ENCODE data around the gene SRP68.
A peak's percentile ranks its signal among the peaks of the same experiment; 100 is the strongest.

SRP68 gene

DNA sequence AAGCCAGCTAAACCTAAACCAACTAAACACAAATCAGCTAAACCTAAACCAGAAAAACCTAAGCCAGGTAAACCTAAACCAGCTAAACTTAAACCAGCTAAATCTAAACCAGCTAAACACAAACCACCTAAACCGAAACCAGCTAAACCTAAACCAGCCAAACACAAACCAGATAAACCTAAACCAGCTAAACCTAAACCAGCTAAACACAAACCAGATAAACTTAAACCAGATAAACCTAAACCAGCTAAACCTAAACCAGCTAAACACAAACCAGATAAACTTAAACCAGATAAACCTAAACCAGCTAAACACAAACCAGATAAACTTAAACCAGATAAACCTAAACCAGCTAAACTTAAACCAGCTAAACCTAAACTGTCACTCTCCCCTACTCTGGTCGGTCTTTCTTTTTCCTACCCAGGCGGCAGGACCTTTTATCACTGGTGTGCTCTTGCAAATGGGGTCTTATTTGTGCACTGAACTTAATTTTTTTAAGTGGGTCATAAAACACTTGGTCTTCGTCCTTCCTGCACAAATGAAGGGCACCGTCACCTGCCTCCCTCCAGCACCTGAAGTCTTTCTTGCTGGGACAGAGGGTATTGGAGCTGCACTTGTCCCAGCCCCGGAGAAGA is 52.4 kb downstream of the SRP68 start:
- ChIA-PET CTCF (interaction anchor here (0.6 to 13.9 kb wide), 12 partner anchors 9 to 122 kb away, joined by 3 to 183 read pairs (median 4); partner anchors contain the start of gene CDK3), POLR2A (interaction anchor here (0.9 kb wide), 1 partner anchor 63 kb away, joined by 3 read pairs; no protein-coding TSS in a partner anchor)
- Histone ChIP-seq H3K36me3 (ENCODE audit: control insufficient read depth in 4 of 4, insufficient read depth in 4 of 4, low read length in 3 of 4) (peaks cover 0 to 3% (median 1%) of the 10 kb centered on the region in 4 experiments), H3K4me3 (ENCODE audit: control insufficient read depth in 1 of 7, extremely low read depth in 1 of 7, insufficient read depth in 4 of 7, low read depth in 2 of 7, low read length in 6 of 7) (no peak overlapping the region), H3K9me3 (ENCODE audit: control extremely low read depth in 1 of 5, control insufficient read depth in 4 of 5, insufficient read depth in 2 of 5, low read depth in 1 of 5, low read length in 4 of 5) (no peaks in the 10 kb centered on the region), H3K4me1 (ENCODE audit: control extremely low read depth in 1 of 4, control insufficient read depth in 4 of 4, insufficient read depth in 4 of 4, low read length in 3 of 4) (peaks cover 0 to 5% (median 0%) of the 10 kb centered on the region in 4 experiments), H3K27me3 (replicated peaks in 2 of 5; ENCODE audit: control insufficient read depth in 4 of 5, insufficient read depth in 5 of 5, low read length in 4 of 5) (no peaks in the 10 kb centered on the region), H3K27ac (ENCODE audit: insufficient read depth in 1 of 2, low read depth in 1 of 2, low read length in 2 of 2, poor library complexity in 1 of 2, severe bottlenecking in 2 of 2) (no peak overlapping the region)
- no peak for DNase-seq
- WGBS (ENCODE audit: insufficient coverage), result 93% methylated on average over 5 of the region's 6 CpGs

DNA sequence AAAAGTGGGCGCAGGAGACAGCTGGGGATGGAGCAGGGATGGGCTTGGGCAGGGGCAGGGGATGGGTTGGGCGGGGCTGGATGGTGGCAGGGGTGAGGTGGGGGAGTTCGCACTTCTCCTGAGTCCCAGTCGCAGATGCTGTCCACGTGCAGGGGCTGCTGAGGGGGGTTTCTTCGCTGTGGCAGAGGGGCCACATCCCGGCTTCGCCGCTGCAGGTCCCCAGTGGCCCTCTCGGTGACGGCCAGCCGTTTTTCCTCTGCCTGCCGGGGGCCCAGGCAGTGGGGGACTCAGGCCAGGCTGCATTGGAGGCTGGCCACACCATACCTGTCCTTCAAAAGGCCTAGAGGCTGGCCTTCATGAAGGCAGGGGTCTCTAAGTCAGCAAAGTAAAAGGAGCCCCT is 53.5 kb downstream of the SRP68 start:
- Histone ChIP-seq H3K4me1 (ENCODE audit: control extremely low read depth in 1 of 4, control insufficient read depth in 4 of 4, insufficient read depth in 4 of 4, low read length in 3 of 4) (peaks cover 0 to 9% (median 3%) of the 10 kb centered on the region in 4 experiments), H3K36me3 (ENCODE audit: control insufficient read depth in 4 of 4, insufficient read depth in 4 of 4, low read length in 3 of 4) (peaks cover 0 to 3% (median 1%) of the 10 kb centered on the region in 4 experiments), H3K27ac (ENCODE audit: insufficient read depth in 1 of 2, low read depth in 1 of 2, low read length in 2 of 2, poor library complexity in 1 of 2, severe bottlenecking in 2 of 2) (no peak overlapping the region), H3K4me3 (ENCODE audit: control insufficient read depth in 1 of 7, extremely low read depth in 1 of 7, insufficient read depth in 4 of 7, low read depth in 2 of 7, low read length in 6 of 7) (no peak overlapping the region), H3K27me3 (replicated peaks in 2 of 5; ENCODE audit: control insufficient read depth in 4 of 5, insufficient read depth in 5 of 5, low read length in 4 of 5) (no peaks in the 10 kb centered on the region), H3K9me3 (ENCODE audit: control extremely low read depth in 1 of 5, control insufficient read depth in 4 of 5, insufficient read depth in 2 of 5, low read depth in 1 of 5, low read length in 4 of 5) (no peaks in the 10 kb centered on the region)
- DNase-seq, result no peak
- 99% methylated on average over 12 of the region's 13 CpGs for WGBS (ENCODE audit: insufficient coverage)
- CTCF ChIA-PET, result interaction anchor here (0.9 to 13.9 kb wide), 6 partner anchors 11 to 188 kb away, joined by 3 to 183 read pairs (median 10); partner anchors contain the start of gene CDK3
- POLR2A ChIA-PET, result no interaction called here

DNA sequence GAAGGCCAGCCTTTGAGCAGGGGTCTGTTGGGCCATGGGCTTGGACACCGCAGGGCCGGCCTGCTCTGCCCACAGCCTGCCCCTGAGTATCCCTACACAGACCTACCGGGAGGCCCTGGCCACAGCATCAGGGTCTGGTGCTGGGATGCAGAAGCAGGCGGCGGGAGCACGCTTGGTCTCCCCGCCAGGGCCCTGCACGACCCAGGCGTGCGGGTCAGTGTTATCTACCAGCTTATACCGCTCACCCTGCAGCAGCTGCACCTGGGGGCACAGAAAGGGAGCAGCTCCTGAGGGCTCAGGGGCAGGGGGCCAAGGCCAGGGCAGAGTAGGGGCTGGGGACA is 54.0 kb downstream of the SRP68 start:
- WGBS (ENCODE audit: insufficient coverage), result 84% methylated on average over 10 of the region's 11 CpGs

DNA sequence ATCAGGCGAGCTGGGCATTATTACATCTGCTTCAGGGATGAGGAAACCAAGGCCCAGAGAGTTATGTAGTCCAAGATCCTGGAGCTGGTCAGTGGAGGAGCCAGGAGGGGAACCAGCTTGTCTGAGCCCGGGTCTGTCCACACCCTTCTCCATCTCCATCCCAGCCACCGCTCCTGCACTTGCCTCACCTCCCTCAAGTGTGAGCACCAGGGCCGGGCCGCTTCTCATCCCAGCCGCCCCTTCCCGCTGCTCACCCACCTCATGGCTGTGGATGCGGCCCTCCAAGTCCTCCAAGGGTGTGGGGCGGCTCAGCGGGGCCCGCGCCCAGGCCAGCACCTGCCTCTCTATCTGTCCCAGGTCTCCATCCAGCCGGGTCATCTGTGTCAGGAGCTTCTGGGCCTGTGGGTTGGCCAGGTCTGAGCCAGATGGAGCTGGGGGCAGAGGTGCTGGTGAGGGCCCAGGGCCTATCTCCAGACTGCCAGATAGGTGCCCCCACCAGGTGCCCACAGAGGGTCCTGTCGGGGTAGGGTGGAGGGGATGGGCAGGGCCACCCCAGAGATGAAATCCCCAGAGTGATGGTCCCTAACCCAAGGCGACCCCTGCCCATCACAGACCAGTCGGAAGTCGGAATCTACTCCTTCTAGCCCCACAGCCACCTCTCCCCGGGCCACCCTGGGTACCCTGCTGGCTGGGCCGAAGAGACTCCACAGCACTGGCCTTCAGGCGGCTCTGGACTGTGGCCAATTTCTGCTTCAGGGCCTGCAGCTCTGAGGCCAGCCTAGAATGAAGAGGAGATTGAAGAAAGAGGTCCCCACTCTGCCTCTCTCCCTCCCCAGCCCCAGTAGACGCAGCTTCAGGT is 54.6 kb downstream of the SRP68 start:
- POLR2A ChIA-PET, result no interaction called here
- no peaks in the 10 kb centered on the region for H3K9me3 ChIP-seq (ENCODE audit: control extremely low read depth in 1 of 5, control insufficient read depth in 4 of 5, insufficient read depth in 2 of 5, low read depth in 1 of 5, low read length in 4 of 5)
- CTCF ChIA-PET, result interaction anchor here (1.9 to 13.9 kb wide), 4 partner anchors 15 to 39 kb away, joined by 4 to 183 read pairs (median 38); partner anchors contain the start of gene CDK3

More for the DNA sequence above, 54.0 kb downstream of the SRP68 start:
- Histone ChIP-seq H3K27ac (ENCODE audit: insufficient read depth in 1 of 2, low read depth in 1 of 2, low read length in 2 of 2, poor library complexity in 1 of 2, severe bottlenecking in 2 of 2) (no peak overlapping the region), H3K9me3 (ENCODE audit: control extremely low read depth in 1 of 5, control insufficient read depth in 4 of 5, insufficient read depth in 2 of 5, low read depth in 1 of 5, low read length in 4 of 5) (no peaks in the 10 kb centered on the region), H3K27me3 (replicated peaks in 2 of 5; ENCODE audit: control insufficient read depth in 4 of 5, insufficient read depth in 5 of 5, low read length in 4 of 5) (no peaks in the 10 kb centered on the region), H3K36me3 (ENCODE audit: control insufficient read depth in 4 of 4, insufficient read depth in 4 of 4, low read length in 3 of 4) (peaks cover 0 to 3% (median 1%) of the 10 kb centered on the region in 4 experiments), H3K4me3 (ENCODE audit: control insufficient read depth in 1 of 7, extremely low read depth in 1 of 7, insufficient read depth in 4 of 7, low read depth in 2 of 7, low read length in 6 of 7) (no peak overlapping the region), H3K4me1 (ENCODE audit: control extremely low read depth in 1 of 4, control insufficient read depth in 4 of 4, insufficient read depth in 4 of 4, low read length in 3 of 4) (peaks cover 0 to 10% (median 3%) of the 10 kb centered on the region in 4 experiments)
- POLR2A ChIA-PET, result no interaction called here
- DNase-seq, result no peak
- CTCF ChIA-PET, result interaction anchor here (1.9 to 13.9 kb wide), 4 partner anchors 15 to 38 kb away, joined by 4 to 183 read pairs (median 38); partner anchors contain the start of gene CDK3

DNA sequence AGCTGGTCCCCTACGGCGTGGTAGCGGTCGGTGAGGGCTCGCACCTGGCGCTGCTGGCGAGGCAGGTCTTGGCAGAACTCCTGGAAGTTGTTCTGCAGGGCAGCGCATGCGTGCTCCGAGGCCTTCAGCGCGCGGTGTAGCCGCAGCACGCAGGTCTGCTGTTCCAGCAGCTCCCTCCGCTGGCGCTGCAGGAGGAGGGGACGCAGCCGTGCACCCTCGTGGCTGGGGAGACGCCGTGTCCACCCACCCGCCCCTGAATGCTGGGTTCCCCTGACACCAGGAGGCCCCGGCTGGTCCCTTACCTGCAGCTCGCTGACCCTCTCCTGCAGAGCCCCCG is 57.4 kb downstream of the SRP68 start:
- WGBS (ENCODE audit: insufficient coverage), result 89% methylated on average over 24 of the region's 26 CpGs
- Histone ChIP-seq H3K4me3 (ENCODE audit: control insufficient read depth in 1 of 7, extremely low read depth in 1 of 7, insufficient read depth in 4 of 7, low read depth in 2 of 7, low read length in 6 of 7) (no peak overlapping the region), H3K4me1 (ENCODE audit: control extremely low read depth in 1 of 4, control insufficient read depth in 4 of 4, insufficient read depth in 4 of 4, low read length in 3 of 4) (peaks cover 0 to 10% (median 3%) of the 10 kb centered on the region in 4 experiments), H3K27ac (ENCODE audit: insufficient read depth in 1 of 2, low read depth in 1 of 2, low read length in 2 of 2, poor library complexity in 1 of 2, severe bottlenecking in 2 of 2) (no peak overlapping the region), H3K9me3 (ENCODE audit: control extremely low read depth in 1 of 5, control insufficient read depth in 4 of 5, insufficient read depth in 2 of 5, low read depth in 1 of 5, low read length in 4 of 5) (no peaks in the 10 kb centered on the region), H3K36me3 (ENCODE audit: control insufficient read depth in 4 of 4, insufficient read depth in 4 of 4, low read length in 3 of 4) (peaks cover 0 to 3% (median 1%) of the 10 kb centered on the region in 4 experiments), H3K27me3 (replicated peaks in 2 of 5; ENCODE audit: control insufficient read depth in 4 of 5, insufficient read depth in 5 of 5, low read length in 4 of 5) (no peaks in the 10 kb centered on the region)
- ChIA-PET CTCF (interaction anchor here (0.5 to 13.9 kb wide), 26 partner anchors 8 to 265 kb away, joined by 3 to 183 read pairs (median 4); partner anchors contain the start of genes CDK3 and FBF1), POLR2A (interaction anchor here (0.5 kb wide), 1 partner anchor 61 kb away, joined by 3 read pairs; no protein-coding TSS in a partner anchor)
- DNase-seq, result no peak

More for the DNA sequence above, 54.6 kb downstream of the SRP68 start:
- Histone ChIP-seq H3K27ac (ENCODE audit: insufficient read depth in 1 of 2, low read depth in 1 of 2, low read length in 2 of 2, poor library complexity in 1 of 2, severe bottlenecking in 2 of 2) (no peak overlapping the region), H3K4me3 (ENCODE audit: control insufficient read depth in 1 of 7, extremely low read depth in 1 of 7, insufficient read depth in 4 of 7, low read depth in 2 of 7, low read length in 6 of 7) (no peak overlapping the region), H3K4me1 (ENCODE audit: control extremely low read depth in 1 of 4, control insufficient read depth in 4 of 4, insufficient read depth in 4 of 4, low read length in 3 of 4) (peaks cover 0 to 10% (median 3%) of the 10 kb centered on the region in 4 experiments), H3K36me3 (ENCODE audit: control insufficient read depth in 4 of 4, insufficient read depth in 4 of 4, low read length in 3 of 4) (peaks cover 0 to 3% (median 1%) of the 10 kb centered on the region in 4 experiments), H3K27me3 (replicated peaks in 2 of 5; ENCODE audit: control insufficient read depth in 4 of 5, insufficient read depth in 5 of 5, low read length in 4 of 5) (no peaks in the 10 kb centered on the region)
- no peak for DNase-seq
- 98% methylated on average over 14 of the region's 21 CpGs for WGBS (ENCODE audit: insufficient coverage)

DNA sequence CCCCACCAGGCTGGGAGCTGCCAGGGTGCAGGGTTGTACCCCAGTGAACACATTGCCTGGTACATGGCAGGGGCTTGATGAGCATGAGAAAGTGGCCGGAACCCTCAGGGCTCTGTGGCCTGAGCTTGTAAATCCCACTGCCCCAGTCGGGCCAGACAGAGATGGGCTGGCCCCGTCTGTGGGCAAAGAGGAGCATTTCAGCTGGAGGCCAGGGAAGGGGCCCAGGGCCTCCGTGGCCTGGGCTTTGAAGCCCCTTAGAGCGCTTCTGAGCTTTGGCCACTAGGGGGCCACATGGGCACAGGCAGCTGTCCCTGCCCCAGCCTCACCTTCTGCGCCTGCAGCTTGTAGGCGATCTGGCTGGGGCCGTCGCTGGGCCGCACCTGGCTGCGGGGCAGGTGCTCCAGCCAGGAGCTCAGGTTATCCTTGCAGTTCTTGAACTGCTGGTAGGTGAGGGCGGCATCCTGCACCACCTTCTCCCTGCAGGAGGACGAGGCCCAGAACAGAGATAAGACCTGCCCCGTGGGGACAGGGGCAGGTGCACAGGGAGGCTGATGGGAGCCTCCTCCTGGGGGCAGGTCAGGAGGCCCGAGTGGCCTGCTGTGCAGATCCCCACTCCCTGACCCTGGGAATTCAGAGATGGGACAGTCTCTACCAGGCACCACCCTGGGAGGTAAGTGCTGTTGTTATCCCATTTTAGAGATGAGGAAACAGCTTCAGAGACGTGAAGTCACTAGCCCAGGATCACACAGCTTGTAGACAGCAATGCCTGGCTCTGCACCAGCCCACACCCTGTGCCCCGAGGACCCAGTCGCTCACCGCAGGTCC is 58.0 kb downstream of the SRP68 start:
- Histone ChIP-seq H3K4me1 (ENCODE audit: control extremely low read depth in 1 of 4, control insufficient read depth in 4 of 4, insufficient read depth in 4 of 4, low read length in 3 of 4) (peaks cover 0 to 7% (median 3%) of the 10 kb centered on the region in 4 experiments), H3K9me3 (ENCODE audit: control extremely low read depth in 1 of 5, control insufficient read depth in 4 of 5, insufficient read depth in 2 of 5, low read depth in 1 of 5, low read length in 4 of 5) (no peaks in the 10 kb centered on the region), H3K27ac (ENCODE audit: insufficient read depth in 1 of 2, low read depth in 1 of 2, low read length in 2 of 2, poor library complexity in 1 of 2, severe bottlenecking in 2 of 2) (no peak overlapping the region), H3K27me3 (replicated peaks in 2 of 5; ENCODE audit: control insufficient read depth in 4 of 5, insufficient read depth in 5 of 5, low read length in 4 of 5) (no peaks in the 10 kb centered on the region), H3K36me3 (ENCODE audit: control insufficient read depth in 4 of 4, insufficient read depth in 4 of 4, low read length in 3 of 4) (peaks cover 0 to 3% (median 1%) of the 10 kb centered on the region in 4 experiments), H3K4me3 (ENCODE audit: control insufficient read depth in 1 of 7, extremely low read depth in 1 of 7, insufficient read depth in 4 of 7, low read depth in 2 of 7, low read length in 6 of 7) (no peak overlapping the region)
- CTCF ChIA-PET, result interaction anchor here (0.5 to 13.9 kb wide), 33 partner anchors 9 to 275 kb away, joined by 3 to 183 read pairs (median 4); partner anchors contain the start of genes CDK3, FBF1 and SRP68
- POLR2A ChIA-PET, result interaction anchor here (0.5 to 0.7 kb wide), 2 partner anchors 43 to 61 kb away, joined by 3 to 4 read pairs; no protein-coding TSS in a partner anchor
- WGBS (ENCODE audit: insufficient coverage), result 37% methylated on average over 18 of the region's 19 CpGs
- DNase-seq, result peak; percentile 67 to 86 (median 80)
